Measurements from ENCODE around the gene FKBP5.

FKBP5 gene

GRCh38 chr6:35713006-35713767, 24.5 kb upstream of the FKBP5 start:
- Histone ChIP-seq H4K91ac (ENCODE audit: low read depth, low read length, poor library complexity) (no peak overlapping the region), H3K9ac (ENCODE audit: low read depth, low read length, poor library complexity) (no peak overlapping the region), H3K18ac (ENCODE audit: low read length) (no peak overlapping the region), H3K27ac (replicated peaks; ENCODE audit: low read length) (no peak overlapping the region), H2BK5ac (ENCODE audit: low read length) (no peak overlapping the region), H3K27me3 (ENCODE audit: control insufficient read depth in 3 of 3, insufficient read depth in 3 of 3, low read depth in 1 of 3, low read length in 3 of 3) (no peaks in the 10 kb centered on the region), H3K4me3 (ENCODE audit: low read length in 2 of 2) (no peak overlapping the region), H3K79me1 (ENCODE audit: low read depth, low read length) (no peaks in the 10 kb centered on the region), H3K23ac (ENCODE audit: low read depth, low read length, poor library complexity) (no peak overlapping the region), H2BK15ac (ENCODE audit: low read length) (no peak overlapping the region), H2BK12ac (ENCODE audit: low read length) (no peak overlapping the region), H4K8ac (ENCODE audit: low read depth, low read length) (no peak overlapping the region), H3K4me2 (ENCODE audit: insufficient read depth, low read length, poor library complexity, severe bottlenecking) (no peak overlapping the region), H3K4me1 (ENCODE audit: control insufficient read depth in 2 of 2, insufficient read depth in 1 of 2, low read depth in 1 of 2, low read length in 2 of 2) (peaks cover 8 to 12% of the 10 kb centered on the region in 2 donors), H2BK120ac (ENCODE audit: low read depth, low read length) (no peak overlapping the region), H3K36me3 (replicated peaks in 1 of 2; ENCODE audit: control insufficient read depth in 2 of 2, insufficient read depth in 2 of 2, low read length in 2 of 2) (no peaks in the 10 kb centered on the region), H3K9me3 (replicated peaks in 1 of 2; ENCODE audit: control insufficient read depth in 2 of 2, insufficient read depth in 1 of 2, low read depth in 1 of 2, low read length in 2 of 2) (no peaks in the 10 kb centered on the region), H2AK5ac (ENCODE audit: low read depth, low read length) (no peak overlapping the region), H3K14ac (ENCODE audit: low read length) (no peak overlapping the region), H3K4ac (ENCODE audit: low read length) (no peak overlapping the region), H2AFZ (ENCODE audit: low read length) (no peak overlapping the region)
- no CpG with 5 or more reads among the region's 7 CpGs for WGBS, 2 donors (ENCODE audit: extremely low coverage in 2 of 2, insufficient read length in 2 of 2, insufficient replicate concordance in 1 of 2)
- DNase-seq (ENCODE audit: low spot score), result no peak

DNA sequence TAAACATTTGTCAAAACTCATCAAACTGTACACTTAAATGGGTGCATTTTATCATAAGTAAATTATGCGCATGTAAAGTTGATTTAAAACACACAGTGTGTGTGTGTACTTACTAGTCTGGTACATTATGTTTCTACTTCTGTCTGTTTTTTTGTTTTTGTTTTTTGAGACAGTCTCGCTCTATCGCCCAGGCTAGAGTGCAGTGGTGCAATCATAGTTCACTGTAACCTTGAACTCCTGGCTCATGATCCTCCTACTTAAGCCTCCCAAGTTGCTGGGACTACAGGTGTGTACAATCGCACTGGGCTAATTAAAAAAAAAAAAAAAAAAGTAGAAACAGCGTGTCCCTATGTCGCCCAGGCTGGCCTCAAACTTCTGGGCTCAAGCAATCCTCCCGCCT, 23.0 kb upstream of the FKBP5 start:
- Histone ChIP-seq H2BK120ac (ENCODE audit: low read depth, low read length) (no peak overlapping the region), H3K9ac (ENCODE audit: low read depth, low read length, poor library complexity) (no peak overlapping the region), H3K4me3 (ENCODE audit: low read length in 2 of 2) (no peak overlapping the region), H3K4ac (ENCODE audit: low read length) (no peak overlapping the region), H3K27ac (replicated peaks; ENCODE audit: low read length) (no peak overlapping the region), H3K36me3 (replicated peaks in 1 of 2; ENCODE audit: control insufficient read depth in 2 of 2, insufficient read depth in 2 of 2, low read length in 2 of 2) (no peaks in the 10 kb centered on the region), H3K18ac (ENCODE audit: low read length) (no peak overlapping the region), H2AK5ac (ENCODE audit: low read depth, low read length) (no peak overlapping the region), H3K4me2 (ENCODE audit: insufficient read depth, low read length, poor library complexity, severe bottlenecking) (no peak overlapping the region), H4K8ac (ENCODE audit: low read depth, low read length) (no peak overlapping the region), H4K91ac (ENCODE audit: low read depth, low read length, poor library complexity) (no peak overlapping the region), H3K79me1 (ENCODE audit: low read depth, low read length) (no peaks in the 10 kb centered on the region), H3K27me3 (ENCODE audit: control insufficient read depth in 3 of 3, insufficient read depth in 3 of 3, low read depth in 1 of 3, low read length in 3 of 3) (no peaks in the 10 kb centered on the region), H2BK12ac (ENCODE audit: low read length) (no peak overlapping the region), H3K14ac (ENCODE audit: low read length) (no peak overlapping the region), H2BK15ac (ENCODE audit: low read length) (no peak overlapping the region), H3K9me3 (replicated peaks in 1 of 2; ENCODE audit: control insufficient read depth in 2 of 2, insufficient read depth in 1 of 2, low read depth in 1 of 2, low read length in 2 of 2) (no peaks in the 10 kb centered on the region), H2AFZ (ENCODE audit: low read length) (no peak overlapping the region), H3K23ac (ENCODE audit: low read depth, low read length, poor library complexity) (no peak overlapping the region), H2BK5ac (ENCODE audit: low read length) (no peak overlapping the region), H3K4me1 (ENCODE audit: control insufficient read depth in 2 of 2, insufficient read depth in 1 of 2, low read depth in 1 of 2, low read length in 2 of 2) (peaks cover 2 to 5% of the 10 kb centered on the region in 2 donors)
- no peak for DNase-seq (ENCODE audit: low spot score)
- WGBS, 2 donors (ENCODE audit: extremely low coverage in 2 of 2, insufficient read length in 2 of 2, insufficient replicate concordance in 1 of 2), result no CpG with 5 or more reads among the region's 7 CpGs

- WGBS, 2 donors (ENCODE audit: extremely low coverage in 2 of 2, insufficient read length in 2 of 2, insufficient replicate concordance in 1 of 2), result no CpG with 5 or more reads among the region's 4 CpGs
- Histone ChIP-seq H3K18ac (ENCODE audit: low read length) (no peak overlapping the region), H3K27me3 (ENCODE audit: control insufficient read depth in 3 of 3, insufficient read depth in 3 of 3, low read depth in 1 of 3, low read length in 3 of 3) (no peaks in the 10 kb centered on the region), H2AFZ (ENCODE audit: low read length) (no peak overlapping the region), H3K9me3 (replicated peaks in 1 of 2; ENCODE audit: control insufficient read depth in 2 of 2, insufficient read depth in 1 of 2, low read depth in 1 of 2, low read length in 2 of 2) (no peaks in the 10 kb centered on the region), H2BK15ac (ENCODE audit: low read length) (no peak overlapping the region), H3K23ac (ENCODE audit: low read depth, low read length, poor library complexity) (no peak overlapping the region), H4K91ac (ENCODE audit: low read depth, low read length, poor library complexity) (no peak overlapping the region), H2BK120ac (ENCODE audit: low read depth, low read length) (no peak overlapping the region), H4K8ac (ENCODE audit: low read depth, low read length) (no peak overlapping the region), H3K4ac (ENCODE audit: low read length) (no peak overlapping the region), H3K4me2 (ENCODE audit: insufficient read depth, low read length, poor library complexity, severe bottlenecking) (no peak overlapping the region), H3K36me3 (replicated peaks in 1 of 2; ENCODE audit: control insufficient read depth in 2 of 2, insufficient read depth in 2 of 2, low read length in 2 of 2) (no peaks in the 10 kb centered on the region), H3K9ac (ENCODE audit: low read depth, low read length, poor library complexity) (no peak overlapping the region), H2BK5ac (ENCODE audit: low read length) (no peak overlapping the region), H3K4me3 (ENCODE audit: low read length in 2 of 2) (no peak overlapping the region), H3K4me1 (ENCODE audit: control insufficient read depth in 2 of 2, insufficient read depth in 1 of 2, low read depth in 1 of 2, low read length in 2 of 2) (peaks cover 2% of the 10 kb centered on the region in 2 donors), H3K27ac (replicated peaks; ENCODE audit: low read length) (no peak overlapping the region), H2AK5ac (ENCODE audit: low read depth, low read length) (no peak overlapping the region), H2BK12ac (ENCODE audit: low read length) (no peak overlapping the region), H3K14ac (ENCODE audit: low read length) (no peak overlapping the region), H3K79me1 (ENCODE audit: low read depth, low read length) (no peaks in the 10 kb centered on the region)
- no peak for DNase-seq (ENCODE audit: low spot score)
These were observed 21.6 kb upstream of the FKBP5 start for GRCh38 chr6:35710241-35710847.

- no peaks in the 10 kb centered on the region for H3K27me3 ChIP-seq (ENCODE audit: control insufficient read depth in 3 of 3, insufficient read depth in 3 of 3, low read depth in 1 of 3, low read length in 3 of 3)
These were observed 19.9 kb upstream of the FKBP5 start for GRCh38 chr6:35708585-35708984.

More at GRCh38 chr6:35708585-35708984, 19.9 kb upstream of the FKBP5 start:
- Histone ChIP-seq H2BK12ac (ENCODE audit: low read length) (no peak overlapping the region), H2AK5ac (ENCODE audit: low read depth, low read length) (no peak overlapping the region), H3K27ac (replicated peaks; ENCODE audit: low read length) (no peak overlapping the region), H3K14ac (ENCODE audit: low read length) (no peak overlapping the region), H3K9me3 (replicated peaks in 1 of 2; ENCODE audit: control insufficient read depth in 2 of 2, insufficient read depth in 1 of 2, low read depth in 1 of 2, low read length in 2 of 2) (peaks cover 0 to 3% of the 10 kb centered on the region in 2 donors), H3K18ac (ENCODE audit: low read length) (no peak overlapping the region), H3K23ac (ENCODE audit: low read depth, low read length, poor library complexity) (no peak overlapping the region), H2AFZ (ENCODE audit: low read length) (no peak overlapping the region), H3K4ac (ENCODE audit: low read length) (no peak overlapping the region), H2BK120ac (ENCODE audit: low read depth, low read length) (no peak overlapping the region), H3K4me3 (ENCODE audit: low read length in 2 of 2) (no peak overlapping the region), H2BK15ac (ENCODE audit: low read length) (no peak overlapping the region), H3K79me1 (ENCODE audit: low read depth, low read length) (no peaks in the 10 kb centered on the region), H3K4me2 (ENCODE audit: insufficient read depth, low read length, poor library complexity, severe bottlenecking) (no peak overlapping the region), H4K8ac (ENCODE audit: low read depth, low read length) (no peak overlapping the region), H3K4me1 (ENCODE audit: control insufficient read depth in 2 of 2, insufficient read depth in 1 of 2, low read depth in 1 of 2, low read length in 2 of 2) (peaks cover 2% of the 10 kb centered on the region in 2 donors), H3K9ac (ENCODE audit: low read depth, low read length, poor library complexity) (no peak overlapping the region), H2BK5ac (ENCODE audit: low read length) (no peak overlapping the region), H4K91ac (ENCODE audit: low read depth, low read length, poor library complexity) (no peak overlapping the region), H3K36me3 (replicated peaks in 1 of 2; ENCODE audit: control insufficient read depth in 2 of 2, insufficient read depth in 2 of 2, low read length in 2 of 2) (no peaks in the 10 kb centered on the region)
- DNase-seq (ENCODE audit: low spot score), result no peak

Measured in neuronal stem cell (in vitro differentiated cells).